WERI-Rb-1 (cell line): ENCODE results near the gene RPUSD4.

Experiments
- DNase-seq: peaks from one replicate; pipeline ENCODE4 v3.0.0-alpha.2; 2020
- H3K27ac ChIP-seq: fragments of 250-450 bp; sonication (Bioruptor Pico); 2 replicates; pipeline ENCODE4 v1.5.1; 2020; ENCODE audit warnings: mild to moderate bottlenecking, moderate library complexity
- H3K27me3 ChIP-seq: fragments of 250-450 bp; sonication (Bioruptor Pico); 2 replicates; pipeline ENCODE4 v1.5.1; 2021; ENCODE audit warnings: mild to moderate bottlenecking, low read depth, moderate library complexity; ENCODE audit not compliant: insufficient read depth, severe bottlenecking
- H3K36me3 ChIP-seq: fragments of 250-450 bp; sonication (Bioruptor Pico); 2 replicates; pipeline ENCODE4 v1.5.1; 2020; ENCODE audit warnings: mild to moderate bottlenecking, moderate library complexity
- H3K4me3 ChIP-seq: 2 replicates; pipeline ENCODE4 v1.5.1; 2011; ENCODE audit warnings: low read depth, mild to moderate bottlenecking, control low read depth, low read length
- H3K9me3 ChIP-seq: fragments of 250-450 bp; sonication (Bioruptor Pico); 2 replicates; pipeline ENCODE4 v1.5.1; 2021; ENCODE audit warnings: mild to moderate bottlenecking, moderate library complexity; ENCODE audit not compliant: severe bottlenecking
- TF ChIP-seq, protein P1 (sequence below): IDR thresholded peaks from 2 replicates; pipeline ENCODE4 v1.5.1; 2011; ENCODE audit warnings: low read depth, mild to moderate bottlenecking, control low read depth, inconsistent platforms, low read length

Gene RPUSD4

GRCh38 chr11:126164781-126165180, 46.7 kb downstream of the RPUSD4 start:
- no peaks in the 10 kb centered on the region for H3K9me3 ChIP-seq
- H3K27ac ChIP-seq = peak overlapping the region; percentile 96
- DNase-seq = peak; percentile 31
- TF ChIP-seq, protein P1, sequence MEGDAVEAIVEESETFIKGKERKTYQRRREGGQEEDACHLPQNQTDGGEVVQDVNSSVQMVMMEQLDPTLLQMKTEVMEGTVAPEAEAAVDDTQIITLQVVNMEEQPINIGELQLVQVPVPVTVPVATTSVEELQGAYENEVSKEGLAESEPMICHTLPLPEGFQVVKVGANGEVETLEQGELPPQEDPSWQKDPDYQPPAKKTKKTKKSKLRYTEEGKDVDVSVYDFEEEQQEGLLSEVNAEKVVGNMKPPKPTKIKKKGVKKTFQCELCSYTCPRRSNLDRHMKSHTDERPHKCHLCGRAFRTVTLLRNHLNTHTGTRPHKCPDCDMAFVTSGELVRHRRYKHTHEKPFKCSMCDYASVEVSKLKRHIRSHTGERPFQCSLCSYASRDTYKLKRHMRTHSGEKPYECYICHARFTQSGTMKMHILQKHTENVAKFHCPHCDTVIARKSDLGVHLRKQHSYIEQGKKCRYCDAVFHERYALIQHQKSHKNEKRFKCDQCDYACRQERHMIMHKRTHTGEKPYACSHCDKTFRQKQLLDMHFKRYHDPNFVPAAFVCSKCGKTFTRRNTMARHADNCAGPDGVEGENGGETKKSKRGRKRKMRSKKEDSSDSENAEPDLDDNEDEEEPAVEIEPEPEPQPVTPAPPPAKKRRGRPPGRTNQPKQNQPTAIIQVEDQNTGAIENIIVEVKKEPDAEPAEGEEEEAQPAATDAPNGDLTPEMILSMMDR = no peak
- H3K36me3 ChIP-seq = no peaks in the 10 kb centered on the region
- peak overlapping the region; percentile 0; the same call in 1 of the 2 replicates for H3K4me3 ChIP-seq
- H3K27me3 ChIP-seq = no peaks in the 10 kb centered on the region

- no peak for DNase-seq
- no peaks in the 10 kb centered on the region for H3K36me3 ChIP-seq
- peak overlapping the region; percentile 31 for H3K4me3 ChIP-seq
- H3K9me3 ChIP-seq = no peaks in the 10 kb centered on the region
- no peaks in the 10 kb centered on the region for H3K27me3 ChIP-seq
- H3K27ac ChIP-seq = peak overlapping the region; percentile 96
- TF ChIP-seq, protein P1 = no peak
Observed at GRCh38 chr11:126163779-126164178, 47.7 kb downstream of the RPUSD4 start.

GRCh38 chr11:126163074-126163700, 48.3 kb downstream of the RPUSD4 start:
- TF ChIP-seq, protein P1 = no peak
- DNase-seq = peak; percentile 53
- Histone ChIP-seq H3K27me3 (no peaks in the 10 kb centered on the region), H3K4me3 (peak overlapping the region; percentile 31), H3K36me3 (no peaks in the 10 kb centered on the region), H3K9me3 (no peaks in the 10 kb centered on the region), H3K27ac (peak overlapping the region; percentile 96)

GRCh38 chr11:126162306-126163030, 49.0 kb downstream of the RPUSD4 start:
- peak overlapping the region; percentile 31 for H3K4me3 ChIP-seq
- peak; percentile 78 for DNase-seq
- TF ChIP-seq, protein P1 = no peak
- H3K36me3 ChIP-seq = no peaks in the 10 kb centered on the region
- H3K27ac ChIP-seq = peak overlapping the region; percentile 96
- H3K9me3 ChIP-seq = no peaks in the 10 kb centered on the region
- no peaks in the 10 kb centered on the region for H3K27me3 ChIP-seq

GRCh38 chr11:126161023-126161391, 50.4 kb downstream of the RPUSD4 start:
- TF ChIP-seq, protein P1 = no peak
- Histone ChIP-seq H3K4me3 (no peak overlapping the region), H3K9me3 (no peaks in the 10 kb centered on the region), H3K27ac (peak overlapping the region; percentile 80), H3K27me3 (no peaks in the 10 kb centered on the region), H3K36me3 (no peaks in the 10 kb centered on the region)
- no peak for DNase-seq
